Smooth muscle cell (in vitro differentiated cells): ENCODE measurements around the gene SLC2A5. TPM values are rescaled to one million over a fixed set of nuclear protein-coding genes. Genes with fewer than 3 reads are reported as not detected.

Experiments
- DNase-seq: peaks from one replicate; lab custom pipeline; 2025; ENCODE audit not compliant: unreplicated experiment; lab: John Stamatoyannopoulos, UW
- H2AFZ ChIP-seq: fragments of 200-600 bp; sonication (generic); 2 replicates; pipeline ENCODE4 v1.6.0; 2016; ENCODE audit warnings: antibody characterized with exemption, low read depth, mild to moderate bottlenecking
- H3F3A ChIP-seq: fragments of 200-600 bp; sonication (generic); 2 replicates; pipeline ENCODE4 v1.6.0; 2017; ENCODE audit warnings: antibody characterized with exemption, low read depth
- H3K27ac ChIP-seq: fragments of 200-600 bp; sonication (generic); 2 replicates; pipeline ENCODE4 v1.5.1; 2016; ENCODE audit warnings: low read depth, mild to moderate bottlenecking
- H3K27me3 ChIP-seq: fragments of 200-600 bp; sonication (generic); 2 replicates; pipeline ENCODE4 v1.6.1; 2016; ENCODE audit warnings: low read depth, mild to moderate bottlenecking
- H3K36me3 ChIP-seq: fragments of 200-600 bp; sonication (generic); 2 replicates; pipeline ENCODE4 v1.5.1; 2016; ENCODE audit warnings: low read depth
- H3K4me1 ChIP-seq: fragments of 200-600 bp; sonication (generic); 2 replicates; pipeline ENCODE4 v1.5.1; 2016; ENCODE audit warnings: low read depth
- H3K4me2 ChIP-seq: fragments of 200-600 bp; sonication (generic); 2 replicates; pipeline ENCODE4 v1.6.0; 2016; ENCODE audit warnings: mild to moderate bottlenecking
- H3K4me3 ChIP-seq: fragments of 200-600 bp; sonication (generic); 2 replicates; pipeline ENCODE4 v1.5.1; 2016; ENCODE audit warnings: mild to moderate bottlenecking
- H3K79me2 ChIP-seq: fragments of 200-600 bp; sonication (generic); 2 replicates; pipeline ENCODE4 v1.6.0; 2016; ENCODE audit warnings: low read depth, mild to moderate bottlenecking
- H3K9ac ChIP-seq: fragments of 200-600 bp; sonication (generic); 2 replicates; pipeline ENCODE4 v1.6.0; 2016; ENCODE audit warnings: low read depth
- H3K9me3 ChIP-seq: fragments of 200-600 bp; sonication (generic); replicated peaks from 2 replicates; pipeline ENCODE4 v1.5.1; 2016; ENCODE audit warnings: low read depth
- H4K20me1 ChIP-seq: fragments of 200-600 bp; sonication (generic); 2 replicates; pipeline ENCODE4 v1.6.0; 2016; ENCODE audit warnings: low read depth
- CTCF ChIP-seq: fragments of 200-600 bp; sonication (generic); IDR thresholded peaks from 2 replicates; pipeline ENCODE4 v1.5.1; 2017; ENCODE audit warnings: borderline replicate concordance, mild to moderate bottlenecking, antibody characterized with exemption; ENCODE audit not compliant: insufficient read depth, poor library complexity, severe bottlenecking
- WGBS: methylation state at CpG from one replicate; pipeline ENCODE4 v1.1.7; 2016; ENCODE audit warnings: low lambda C conversion rate; 5-methylcytosine and 5-hydroxymethylcytosine counted together
- polyA plus RNA-seq: library from polyadenylated mRNA; unstranded; fragments of >200 nt; fragmentation: Nextera tagmentation; extraction: Ambion mirVana; gene quantifications from 2 replicates; pipeline ENCODE4 v1.2.1, GENCODE V29; 2016
- total RNA-seq: library from RNA; depleted of rRNA; stranded (reverse); fragments of >200 nt; gene quantifications from 2 replicates; pipeline ENCODE4 v1.2.3, GENCODE V29; 2014

The SLC2A5 gene
- total and polyA plus RNA-seq, 2 experiments from 2014 or later = 0.04 TPM; not detected in 1

DNA sequence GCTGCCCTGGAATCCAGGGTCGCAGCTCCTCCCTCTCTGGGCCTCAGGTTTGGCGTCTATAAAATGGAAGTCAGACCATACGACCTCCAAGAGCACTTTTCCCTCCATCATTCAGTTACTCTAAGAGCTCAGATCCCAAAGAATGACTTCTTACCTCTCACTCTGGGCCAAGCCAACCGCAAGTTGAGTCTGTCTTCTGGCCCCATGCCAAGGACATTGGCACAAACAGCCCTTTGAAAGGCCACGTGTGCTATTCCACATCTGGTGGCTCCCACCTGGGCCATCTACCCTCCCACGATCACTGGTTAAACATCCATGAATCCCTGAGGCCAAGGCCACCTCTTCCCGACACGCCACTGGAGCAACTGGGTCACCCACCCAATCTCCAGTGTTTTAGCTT lies 55.6 kb downstream of the SLC2A5 start:
- Histone ChIP-seq H3F3A (no peaks in the 10 kb centered on the region), H3K27me3 (no peaks in the 10 kb centered on the region), H3K9me3 (no peaks in the 10 kb centered on the region), H3K36me3 (no peaks in the 10 kb centered on the region), H3K4me3 (no peak overlapping the region), H2AFZ (no peak overlapping the region), H3K4me1 (no peaks in the 10 kb centered on the region), H3K9ac (no peak overlapping the region), H3K4me2 (no peak overlapping the region), H3K79me2 (no peaks in the 10 kb centered on the region), H4K20me1 (no peaks in the 10 kb centered on the region), H3K27ac (no peak overlapping the region)
- 91% methylated on average over 8 of the region's 8 CpGs for WGBS
- no peak for TF ChIP-seq CTCF
- DNase-seq = no peak

DNA sequence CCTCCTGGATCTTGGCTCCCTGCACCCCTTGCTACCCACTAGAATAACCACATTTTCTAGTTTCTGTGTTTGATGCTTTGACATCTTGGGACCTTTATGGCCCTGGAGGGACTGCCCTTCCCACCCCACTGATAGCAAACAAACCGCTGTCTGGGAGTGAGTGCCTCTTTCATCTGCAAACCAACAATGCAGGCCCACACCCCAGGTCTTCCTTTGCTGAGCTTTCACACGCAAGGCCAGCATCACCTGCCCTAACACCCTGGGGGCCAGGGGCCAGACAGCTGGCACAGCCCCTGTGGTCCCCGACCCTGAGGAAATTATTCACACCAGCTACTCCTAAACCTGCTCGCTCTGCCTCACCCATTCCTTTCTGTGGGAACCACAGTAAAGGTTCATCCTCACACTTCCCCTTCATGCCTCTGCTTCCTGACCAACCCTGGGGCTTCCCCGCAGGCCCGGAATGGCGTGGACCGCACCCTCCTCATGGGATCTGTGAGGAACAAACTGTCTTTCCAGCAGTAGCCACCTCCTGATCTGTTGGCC lies 58.6 kb downstream of the SLC2A5 start:
- H3K27ac ChIP-seq = no peak overlapping the region
- no peaks in the 10 kb centered on the region for H3K4me1 ChIP-seq
- H3F3A ChIP-seq = no peaks in the 10 kb centered on the region
- H3K4me3 ChIP-seq = no peak overlapping the region
- H3K9me3 ChIP-seq = no peaks in the 10 kb centered on the region
- WGBS = 85% methylated on average over 8 of the region's 8 CpGs
- no peak overlapping the region for H2AFZ ChIP-seq
- H3K9ac ChIP-seq = no peak overlapping the region
- H3K79me2 ChIP-seq = no peaks in the 10 kb centered on the region
- H3K4me2 ChIP-seq = no peak overlapping the region
- H3K27me3 ChIP-seq = no peaks in the 10 kb centered on the region
- no peak for DNase-seq
- H3K36me3 ChIP-seq = no peaks in the 10 kb centered on the region
- no peaks in the 10 kb centered on the region for H4K20me1 ChIP-seq
- TF ChIP-seq CTCF = no peak

GRCh38 chr1:9009438-9010370 lies 59.7 kb downstream of the SLC2A5 start:
- H3K36me3 ChIP-seq = no peaks in the 10 kb centered on the region
- TF ChIP-seq CTCF = peak; percentile 46
- no peaks in the 10 kb centered on the region for H3K79me2 ChIP-seq
- H3K4me3 ChIP-seq = no peak overlapping the region
- H3K4me1 ChIP-seq = no peaks in the 10 kb centered on the region
- H3F3A ChIP-seq = no peaks in the 10 kb centered on the region
- no peaks in the 10 kb centered on the region for H3K27me3 ChIP-seq
- H2AFZ ChIP-seq = no peak overlapping the region
- WGBS = 53% methylated on average over 21 of the region's 21 CpGs
- H3K9ac ChIP-seq = no peak overlapping the region
- no peak for DNase-seq
- no peaks in the 10 kb centered on the region for H4K20me1 ChIP-seq
- H3K27ac ChIP-seq = no peak overlapping the region
- no peak overlapping the region for H3K4me2 ChIP-seq
- no peaks in the 10 kb centered on the region for H3K9me3 ChIP-seq
